ENCODE data around the gene FAAP100.
"Not testable (repeated sequence)": the region's sequence is repeated elsewhere in the genome, so short reads cannot be mapped to it uniquely, and the experiment has no call there.

FAAP100 gene

DNA sequence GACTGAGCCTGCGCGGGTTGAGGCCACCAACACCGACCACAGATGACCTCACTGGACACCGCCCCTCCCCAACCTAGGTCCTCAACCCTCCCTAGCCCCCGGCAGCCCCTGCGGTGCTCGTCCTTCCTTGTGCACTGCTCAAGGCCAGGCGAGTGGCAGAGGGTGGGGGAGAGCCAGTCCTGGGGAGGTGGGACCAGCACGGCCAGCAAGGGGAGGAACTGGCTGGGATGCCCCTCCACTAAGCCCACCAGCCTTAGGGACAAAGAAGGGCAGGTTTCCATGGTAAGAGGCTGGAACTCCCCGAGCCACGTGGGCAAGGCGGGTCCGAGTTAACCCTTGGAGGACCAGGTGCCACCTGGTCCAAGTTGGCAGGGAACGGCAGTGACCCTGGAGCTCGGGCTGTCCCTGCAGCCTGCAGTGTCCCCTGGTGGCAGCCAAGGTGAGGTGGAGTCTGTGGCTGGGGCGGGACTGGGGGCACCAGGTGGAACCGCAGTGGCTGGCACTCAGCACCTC lies 14.8 kb downstream of the FAAP100 start:
- peak; percentile 84 for DNase-seq

DNA sequence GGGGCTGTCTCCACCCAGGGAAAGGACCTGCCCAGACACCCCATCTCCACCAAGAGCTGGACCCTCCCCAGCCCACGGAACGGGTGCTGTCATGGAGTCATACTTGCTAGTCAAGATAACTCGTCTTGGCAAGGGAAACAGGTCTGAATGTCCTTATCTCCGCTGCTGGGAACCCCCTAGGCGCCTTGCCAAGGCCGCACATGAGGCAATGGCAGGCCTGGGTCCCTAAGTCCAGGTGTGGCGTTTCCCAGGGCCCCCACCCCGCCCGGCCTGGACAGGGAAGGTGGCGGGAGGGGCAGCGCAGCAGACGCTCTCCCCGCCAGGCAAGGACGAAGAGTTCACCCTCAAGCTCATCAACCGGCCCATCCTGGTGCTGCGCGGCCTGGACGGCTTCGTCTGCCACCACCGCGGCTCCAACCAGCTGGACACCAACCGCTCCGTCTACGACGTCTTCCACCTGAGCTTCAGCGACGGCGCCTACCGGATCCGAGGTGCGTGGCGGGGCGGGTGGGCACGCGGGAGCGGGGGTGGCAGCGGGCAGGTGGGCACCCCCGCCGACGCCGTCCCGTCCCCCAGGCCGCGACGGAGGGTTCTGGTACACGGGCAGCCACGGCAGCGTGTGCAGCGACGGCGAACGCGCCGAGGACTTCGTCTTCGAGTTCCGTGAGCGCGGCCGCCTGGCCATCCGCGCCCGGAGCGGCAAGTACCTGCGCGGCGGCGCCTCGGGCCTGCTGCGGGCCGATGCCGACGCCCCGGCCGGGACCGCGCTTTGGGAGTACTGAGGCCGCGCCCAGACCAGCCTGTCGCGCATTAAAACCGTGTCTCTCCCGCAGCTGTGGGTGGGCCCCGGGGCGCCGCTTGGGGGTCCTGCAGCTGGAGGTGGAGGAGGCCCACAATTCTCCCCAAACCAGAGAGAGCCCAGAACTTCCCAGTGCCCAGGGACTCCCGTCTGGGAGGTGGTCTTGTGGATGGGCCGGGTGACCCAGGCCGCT lies 15.6 kb downstream of the FAAP100 start:
- no peak for DNase-seq

DNA sequence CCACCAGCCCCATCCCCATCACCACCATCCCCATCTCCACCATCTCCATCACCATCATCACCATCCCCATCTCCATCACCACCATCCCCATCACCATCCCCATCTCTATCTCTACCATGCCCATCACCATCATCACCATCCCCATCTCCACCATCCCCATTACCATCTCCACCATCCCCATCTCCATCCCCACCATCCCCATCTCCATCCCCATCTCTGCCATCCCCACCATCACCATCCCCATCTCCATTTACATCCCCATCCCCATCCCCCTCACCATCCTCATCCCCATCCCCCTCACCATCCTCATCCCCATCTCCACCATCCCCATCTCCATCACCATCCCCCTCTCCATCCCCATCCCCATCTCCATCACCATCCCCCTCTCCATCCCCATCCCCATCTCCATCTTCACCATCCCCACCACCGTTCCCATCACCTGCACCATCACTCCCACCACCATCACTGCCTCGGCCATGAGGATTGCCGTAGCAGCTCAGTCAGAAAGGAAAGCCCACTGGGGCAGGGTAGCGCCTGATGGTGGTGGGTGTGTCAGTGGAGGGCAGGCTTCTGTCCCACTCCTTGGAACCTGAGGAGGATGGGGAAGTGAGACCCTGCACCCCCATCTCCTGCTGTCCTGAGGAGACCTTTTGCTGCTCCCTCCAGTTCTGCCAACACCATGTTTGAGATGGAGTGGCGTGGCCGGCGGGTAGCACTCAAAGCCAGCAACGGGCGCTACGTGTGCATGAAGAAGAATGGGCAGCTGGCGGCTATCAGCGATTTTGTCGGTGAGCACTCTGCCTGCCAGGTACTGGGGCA lies 16.5 kb downstream of the FAAP100 start:
- no peak for DNase-seq

DNA sequence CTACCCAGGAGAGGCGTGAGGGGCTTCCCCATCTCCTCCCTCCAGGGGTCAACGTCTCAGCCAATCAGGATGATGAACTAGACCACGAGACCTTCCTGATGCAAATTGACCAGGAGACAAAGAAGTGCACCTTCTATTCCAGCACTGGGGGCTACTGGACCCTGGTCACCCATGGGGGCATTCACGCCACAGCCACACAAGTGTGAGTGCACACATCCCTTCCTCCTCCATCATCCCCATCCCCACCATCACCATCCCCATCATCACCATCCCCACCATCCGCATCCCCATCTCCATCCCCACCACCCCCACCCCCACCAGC lies 17.2 kb downstream of the FAAP100 start:
- no peak for DNase-seq

DNA sequence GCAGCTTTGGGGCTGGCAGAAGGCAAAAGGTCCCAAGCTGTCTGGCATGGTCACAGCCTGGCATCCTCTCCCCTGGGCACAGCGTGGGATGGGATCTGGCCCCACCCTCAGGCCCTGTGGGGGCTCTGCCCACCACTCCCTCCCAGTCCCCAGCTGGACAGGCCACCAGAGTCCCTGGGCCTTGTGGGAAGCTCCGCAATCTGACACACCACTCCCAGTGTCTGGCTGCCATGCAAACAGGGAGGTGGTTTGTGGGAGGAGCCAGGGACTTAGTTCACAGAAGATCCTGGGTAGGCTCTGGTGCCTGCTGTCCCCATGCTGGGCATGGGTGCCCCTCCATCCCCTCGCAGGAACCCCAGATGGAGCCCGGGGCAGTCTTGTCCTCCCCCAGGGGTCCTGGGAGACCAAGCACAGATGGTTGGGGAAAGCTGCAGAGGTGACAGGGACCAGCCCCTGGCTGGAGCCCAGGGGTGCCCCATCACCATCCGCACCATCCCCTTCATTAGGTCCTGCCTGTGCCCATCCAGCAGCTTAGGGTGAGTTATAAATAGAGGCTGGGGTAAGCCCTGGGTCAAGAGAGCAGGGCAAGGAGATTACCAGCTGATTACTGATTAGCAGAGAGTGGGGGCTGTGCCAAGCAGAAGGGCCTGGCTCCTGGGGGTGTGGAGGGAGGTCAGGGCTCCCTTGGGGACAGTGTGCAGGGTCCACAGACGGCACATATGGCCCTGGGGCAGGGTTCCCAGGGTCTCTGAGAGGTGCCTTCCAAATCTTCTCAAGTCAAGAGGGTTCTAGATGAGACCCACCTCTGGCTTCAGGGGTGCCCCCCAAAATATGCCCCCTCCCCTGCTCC lies 17.8 kb downstream of the FAAP100 start:
- peak; percentile 45 for DNase-seq

DNA sequence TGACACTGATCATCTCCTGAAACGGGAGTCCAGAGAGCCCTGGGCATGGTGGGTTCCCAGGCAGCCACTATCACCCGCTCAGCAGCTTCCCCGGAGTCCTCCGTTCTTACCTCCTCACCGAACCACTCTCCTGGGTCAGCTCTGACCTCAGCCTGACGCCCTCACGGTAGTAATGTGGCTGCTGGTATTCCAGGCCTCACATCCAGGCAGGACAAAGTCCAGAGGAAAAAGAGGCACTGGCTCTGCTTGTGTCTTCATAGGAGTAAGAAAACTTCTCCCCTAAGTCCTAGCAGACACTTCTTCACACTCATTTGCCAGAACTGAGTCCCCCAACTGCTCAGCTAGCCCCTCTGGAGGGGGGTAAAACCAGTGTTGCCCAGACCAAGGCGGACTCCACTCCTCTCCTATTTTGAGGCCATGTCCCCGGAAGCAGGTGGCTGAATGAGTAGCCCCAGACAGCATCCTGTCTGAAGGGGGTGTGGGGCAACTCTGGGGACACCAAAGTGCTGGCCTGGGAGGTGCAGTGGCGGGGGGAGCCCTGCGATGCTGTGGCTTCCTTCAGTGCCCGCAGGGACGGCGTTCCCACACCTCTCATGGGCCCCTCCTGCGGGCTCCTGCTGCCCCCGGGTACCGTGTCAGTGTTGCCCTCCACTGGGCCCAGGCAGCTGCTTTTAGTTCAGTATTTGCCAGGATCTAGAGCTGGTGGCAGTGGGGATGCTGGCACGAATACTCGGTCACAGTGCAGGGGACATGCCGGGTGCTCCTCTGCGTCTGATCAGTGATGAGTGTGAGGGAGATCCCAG lies 18.6 kb downstream of the FAAP100 start:
- DNase-seq: no peak

DNA sequence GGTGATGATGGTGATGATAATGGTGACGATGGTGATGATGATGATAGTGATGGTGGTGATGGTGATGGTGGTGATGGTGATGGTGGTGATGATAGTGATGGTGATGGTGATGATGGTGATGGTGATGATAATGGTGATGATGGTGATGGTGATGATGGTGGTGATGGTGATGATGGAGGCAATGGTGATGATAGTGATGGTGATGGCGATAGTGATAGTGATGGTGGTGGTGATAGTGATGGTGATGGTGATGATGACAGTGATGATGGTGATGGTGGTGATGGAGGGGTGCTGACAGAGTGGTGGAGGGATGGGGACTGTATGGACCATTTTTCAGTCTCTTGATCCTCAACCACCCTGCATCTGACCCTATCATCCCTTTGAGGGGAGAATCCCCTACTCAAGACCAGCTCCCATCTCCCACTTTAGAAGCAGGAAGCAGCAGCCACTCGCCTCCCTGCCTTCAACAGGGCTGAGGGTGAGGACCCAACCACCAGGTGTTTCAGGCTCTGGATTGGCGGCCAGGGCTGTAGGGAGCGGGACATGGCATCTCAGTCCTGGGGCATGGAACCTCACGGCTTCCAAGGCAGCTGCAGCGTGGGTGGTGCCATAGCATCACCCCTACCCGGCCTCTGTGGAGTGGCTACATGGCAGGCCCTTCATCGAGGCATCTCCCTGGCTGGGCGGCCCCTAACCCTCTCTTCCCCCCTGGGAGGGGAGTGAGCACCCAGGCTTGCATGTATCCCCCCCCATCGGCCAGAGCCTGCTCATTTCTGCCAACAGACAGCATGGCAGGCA lies 19.5 kb downstream of the FAAP100 start:
- DNase-seq: no peak

DNA sequence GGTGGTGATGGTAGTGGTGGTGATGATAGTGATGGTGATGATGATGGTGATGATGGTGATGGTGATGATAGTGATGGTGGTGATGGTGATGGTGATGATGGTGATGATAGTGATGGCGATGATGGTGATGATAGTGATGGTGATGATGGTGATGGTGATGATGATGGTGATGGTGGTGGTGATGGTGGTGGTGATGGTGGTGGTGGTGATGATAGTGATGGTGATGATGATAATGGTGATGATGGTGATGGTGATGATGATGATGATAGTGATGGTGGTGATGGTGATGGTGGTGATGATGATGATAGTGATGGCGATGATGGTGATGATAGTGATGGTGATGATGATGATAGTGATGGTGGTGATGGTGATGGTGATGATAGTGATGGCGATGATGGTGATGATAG lies 20.2 kb downstream of the FAAP100 start:
- DNase-seq: not testable (repeated sequence)

DNA sequence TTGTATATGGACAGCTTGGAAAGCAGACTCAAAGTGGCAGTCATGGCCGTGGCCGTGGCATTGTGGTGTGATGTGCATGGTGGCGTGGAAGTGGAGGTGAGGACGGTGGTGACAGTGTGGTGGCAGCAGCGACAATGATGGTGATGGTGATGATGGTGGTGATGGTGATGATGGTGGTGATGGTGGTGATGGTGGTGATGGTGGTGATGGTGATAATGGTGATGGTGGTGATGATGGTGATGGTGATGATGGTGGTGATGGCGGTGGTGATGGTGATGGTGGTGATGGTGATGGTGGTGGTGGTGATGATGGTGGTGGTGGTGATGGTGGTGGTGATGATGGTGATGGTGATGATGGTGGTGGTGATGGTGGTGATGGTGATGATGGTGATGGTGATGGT lies 21.1 kb downstream of the FAAP100 start:
- DNase-seq: not testable (repeated sequence)

DNA sequence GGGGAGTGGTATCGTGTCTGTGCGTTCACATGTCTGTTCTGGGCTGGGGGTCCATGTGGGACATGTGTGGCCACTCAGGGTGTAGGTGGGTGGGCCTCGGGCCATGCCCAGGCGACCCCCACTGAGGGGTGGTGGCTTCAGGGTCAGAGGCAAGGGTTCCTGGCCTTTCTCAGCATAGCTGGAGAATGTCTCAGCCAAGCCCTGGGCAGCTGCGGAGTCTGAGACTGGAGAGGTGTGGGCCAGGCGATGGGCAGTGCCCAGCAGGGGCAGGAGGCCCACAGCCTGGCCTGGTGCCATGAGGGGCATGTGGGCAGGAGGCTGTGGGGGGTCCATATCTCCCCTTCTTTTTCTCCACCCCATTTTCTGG lies 22.7 kb downstream of the FAAP100 start:
- no peak for DNase-seq

DNA sequence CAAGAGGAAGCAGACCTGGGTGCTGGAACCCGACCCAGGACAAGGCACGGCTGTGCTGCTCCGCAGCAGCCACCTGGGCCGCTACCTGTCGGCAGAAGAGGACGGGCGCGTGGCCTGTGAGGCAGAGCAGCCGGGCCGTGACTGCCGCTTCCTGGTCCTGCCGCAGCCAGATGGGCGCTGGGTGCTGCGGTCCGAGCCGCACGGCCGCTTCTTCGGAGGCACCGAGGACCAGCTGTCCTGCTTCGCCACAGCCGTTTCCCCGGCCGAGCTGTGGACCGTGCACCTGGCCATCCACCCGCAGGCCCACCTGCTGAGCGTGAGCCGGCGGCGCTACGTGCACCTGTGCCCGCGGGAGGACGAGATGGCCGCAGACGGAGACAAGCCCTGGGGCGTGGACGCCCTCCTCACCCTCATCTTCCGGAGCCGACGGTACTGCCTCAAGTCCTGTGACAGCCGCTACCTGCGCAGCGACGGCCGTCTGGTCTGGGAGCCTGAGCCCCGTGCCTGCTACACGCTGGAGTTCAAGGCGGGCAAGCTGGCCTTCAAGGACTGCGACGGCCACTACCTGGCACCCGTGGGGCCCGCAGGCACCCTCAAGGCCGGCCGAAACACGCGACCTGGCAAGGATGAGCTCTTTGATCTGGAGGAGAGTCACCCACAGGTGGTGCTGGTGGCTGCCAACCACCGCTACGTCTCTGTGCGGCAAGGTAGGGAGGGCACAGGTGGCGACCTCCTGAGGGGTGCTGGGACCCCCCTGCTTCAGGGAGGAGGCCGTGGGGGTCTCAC lies 23.3 kb downstream of the FAAP100 start:
- peak; percentile 42 for DNase-seq

DNA sequence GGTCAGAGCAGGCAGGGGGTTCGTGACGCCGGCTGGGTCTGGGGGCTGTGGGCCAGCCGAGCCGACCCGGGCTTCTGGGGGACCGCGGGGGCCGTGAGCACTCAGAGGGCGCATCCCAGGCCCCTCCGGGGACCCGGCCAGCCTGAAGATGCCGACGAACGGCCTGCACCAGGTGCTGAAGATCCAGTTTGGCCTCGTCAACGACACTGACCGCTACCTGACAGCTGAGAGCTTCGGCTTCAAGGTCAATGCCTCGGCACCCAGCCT lies 23.8 kb downstream of the FAAP100 start:
- no peak for DNase-seq

DNA sequence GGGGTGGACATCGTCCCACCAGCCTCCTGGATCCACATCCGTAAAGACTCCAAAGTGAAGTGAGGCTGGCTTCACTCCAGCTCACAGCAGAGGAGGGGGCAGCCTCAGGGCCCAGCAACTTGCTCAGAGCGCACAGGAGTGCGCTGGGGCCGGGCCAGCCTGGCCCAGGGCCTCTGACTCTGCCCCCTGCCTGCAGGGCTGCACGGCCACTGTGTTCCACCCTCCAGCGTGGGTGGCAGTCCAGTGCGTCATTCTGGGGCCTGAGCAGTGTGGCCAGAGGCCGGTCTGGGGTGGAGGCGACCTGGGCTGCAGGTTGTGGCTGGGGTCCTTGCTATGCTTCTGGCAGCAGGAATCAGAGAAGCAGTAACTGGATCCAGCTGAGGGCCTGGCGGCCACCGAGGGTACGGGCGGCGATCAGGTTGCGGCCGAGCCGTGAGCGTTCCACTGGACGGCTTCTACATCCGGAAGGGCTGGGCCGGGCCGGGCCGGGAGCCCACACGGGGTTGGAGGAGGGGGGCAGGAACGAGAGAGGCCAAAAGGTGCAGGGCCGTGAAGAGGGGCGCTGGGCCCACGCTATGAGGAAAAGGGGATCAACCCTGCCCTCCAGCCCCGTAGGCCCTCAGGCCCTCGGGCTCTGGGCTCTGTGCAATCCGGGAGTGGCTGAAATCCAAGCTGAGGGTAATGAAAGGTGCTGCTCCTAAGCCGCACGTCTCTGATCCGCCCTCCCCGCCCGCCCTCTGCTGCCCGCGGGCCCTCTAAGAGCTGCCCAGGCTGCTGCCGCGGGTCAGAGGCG lies 24.4 kb downstream of the FAAP100 start, which contains the start of gene FSCN2:
Gene FSCN2 (plus strand): TSS at position 787 of the 793 bp plus-strand sequence. CDS start 155 bp downstream, outside the sequence.
- no peak for DNase-seq

DNA sequence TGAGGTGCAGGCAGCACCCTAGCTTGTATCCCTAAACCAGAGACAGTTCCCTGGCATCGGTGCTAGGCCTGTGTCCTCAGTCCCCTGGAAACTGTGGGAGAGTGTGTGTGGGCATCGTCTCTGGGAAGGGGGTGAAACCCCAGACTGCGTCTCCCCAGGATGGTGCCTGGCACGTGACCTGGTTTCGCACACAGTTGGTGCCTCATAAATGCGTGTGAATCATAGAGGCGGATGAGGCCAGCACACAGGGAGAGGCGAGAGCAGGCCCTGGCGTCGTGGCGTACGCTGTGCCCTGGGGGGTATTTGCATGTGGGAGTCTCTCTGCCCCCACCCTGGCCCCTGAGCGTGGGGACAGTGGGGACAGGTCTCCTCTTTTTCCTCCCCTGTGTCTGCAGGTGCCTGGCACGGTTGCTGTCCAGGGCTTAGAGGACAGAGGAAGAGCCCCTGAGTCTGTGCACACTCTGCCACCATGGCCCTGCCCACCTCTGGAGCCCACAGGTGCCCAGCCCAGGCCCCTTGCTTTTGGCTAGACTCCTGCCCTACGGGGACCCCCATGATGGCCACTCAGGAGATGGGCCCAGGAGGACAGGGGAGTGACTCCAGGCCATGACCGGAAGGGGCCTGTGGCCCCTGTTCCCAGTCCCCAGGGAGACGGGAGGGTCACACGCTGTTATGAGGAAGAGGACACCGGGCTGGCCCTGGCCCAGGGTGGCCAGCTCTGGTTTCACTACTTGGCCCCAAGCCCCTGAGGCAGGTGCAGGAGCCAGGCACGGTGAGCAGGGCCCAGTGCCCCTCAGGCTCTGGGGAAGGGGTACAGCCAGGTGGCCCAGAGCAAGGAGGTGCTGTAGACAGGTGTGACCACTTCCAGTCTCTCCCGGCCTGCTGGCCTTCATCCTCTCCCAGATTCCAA lies 25.2 kb downstream of the FAAP100 start:
- DNase-seq: no peak

DNA sequence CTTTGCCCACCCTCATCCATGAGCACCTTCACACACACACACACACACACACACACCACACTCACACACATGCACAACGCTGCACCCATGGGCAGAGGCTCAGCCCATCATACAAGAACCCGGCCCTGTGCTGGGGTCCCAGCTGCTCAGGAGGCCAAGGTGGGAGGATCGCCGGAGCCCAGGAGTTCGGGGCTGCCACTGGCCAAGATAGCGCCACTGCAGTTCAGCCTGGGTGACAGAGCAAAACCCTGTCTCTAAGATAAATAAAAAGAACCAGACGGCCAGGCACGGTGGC lies 27.3 kb downstream of the FAAP100 start:
- DNase-seq: no peak

DNA sequence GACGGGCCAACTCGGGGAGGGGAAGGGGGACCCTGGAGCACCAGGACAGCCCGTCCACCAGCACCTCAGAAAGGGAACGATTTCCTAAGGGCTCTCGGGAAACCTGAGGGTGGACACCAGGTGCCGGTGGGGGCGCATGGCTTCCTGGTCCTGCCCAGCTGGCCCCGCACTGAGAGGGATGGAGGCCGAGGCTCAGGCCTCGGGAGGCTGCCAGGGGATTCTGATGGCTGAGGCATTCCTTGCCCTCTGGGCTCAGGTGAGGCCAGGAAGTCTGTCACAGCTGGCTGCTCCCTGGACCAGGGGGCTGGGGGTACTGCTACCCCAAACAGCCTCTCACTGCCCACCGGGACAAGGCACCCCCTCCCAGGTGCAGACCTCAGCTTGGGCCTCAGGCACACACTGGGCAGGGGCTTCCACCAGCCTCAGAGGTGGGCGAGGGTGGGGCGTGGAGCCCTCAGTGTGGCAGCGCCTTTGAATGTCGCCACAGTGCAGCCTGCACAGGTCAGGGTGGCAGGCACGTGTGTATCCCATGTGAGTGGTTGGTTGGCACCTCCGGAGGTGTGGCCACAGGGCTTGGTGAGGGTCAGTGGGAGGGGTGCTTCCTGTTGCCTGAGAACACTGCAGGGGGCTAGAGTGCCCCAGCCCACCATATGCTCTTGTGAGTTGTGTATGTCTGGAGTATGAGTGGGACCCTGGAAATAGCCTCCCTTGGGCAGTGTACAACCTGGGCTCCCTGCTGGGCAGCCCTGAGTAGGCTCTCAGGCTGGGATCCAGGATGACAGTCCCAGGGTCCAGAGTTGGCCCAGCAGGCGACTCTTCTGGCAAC lies 27.9 kb downstream of the FAAP100 start:
- DNase-seq: no peak

DNA sequence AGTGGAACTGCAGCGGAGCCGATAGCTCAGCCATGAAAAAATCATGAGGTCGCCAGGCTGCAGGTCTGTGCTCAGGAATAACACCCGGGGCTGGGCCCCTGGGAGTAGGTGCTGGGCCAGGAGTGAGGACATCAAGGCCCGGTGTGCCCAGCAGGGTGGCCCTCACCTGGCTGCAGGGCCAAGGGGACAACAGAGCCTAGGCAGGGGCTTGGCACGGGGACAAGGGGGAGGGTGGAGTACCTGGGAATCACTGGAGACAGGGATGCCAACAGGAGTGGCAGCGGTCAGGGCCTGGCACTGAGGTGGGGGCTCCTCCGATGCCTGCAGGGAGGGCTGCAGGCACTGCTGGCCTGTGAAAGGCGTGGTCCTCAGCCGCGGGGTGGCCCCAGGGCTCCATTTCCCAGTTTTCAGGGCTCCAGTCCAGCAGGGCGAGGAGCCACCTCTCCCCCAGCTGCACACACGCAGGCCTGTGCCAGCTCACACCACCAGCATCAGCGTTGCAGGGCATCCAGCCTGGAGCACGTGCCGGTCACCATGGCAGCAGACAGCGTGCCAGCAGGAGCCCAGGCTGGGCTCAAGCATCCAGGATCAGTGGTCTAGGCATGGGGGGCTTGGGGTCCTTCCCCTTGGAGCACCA lies 28.6 kb downstream of the FAAP100 start:
- no peak for DNase-seq
